ENCODE results near the gene GPC3. TPM values are rescaled to one million over a fixed set of nuclear protein-coding genes. Genes with fewer than 3 reads are reported as not detected.

GPC3 gene
- total RNA-seq, 6 experiments from 2014 or later: not detected

DNA sequence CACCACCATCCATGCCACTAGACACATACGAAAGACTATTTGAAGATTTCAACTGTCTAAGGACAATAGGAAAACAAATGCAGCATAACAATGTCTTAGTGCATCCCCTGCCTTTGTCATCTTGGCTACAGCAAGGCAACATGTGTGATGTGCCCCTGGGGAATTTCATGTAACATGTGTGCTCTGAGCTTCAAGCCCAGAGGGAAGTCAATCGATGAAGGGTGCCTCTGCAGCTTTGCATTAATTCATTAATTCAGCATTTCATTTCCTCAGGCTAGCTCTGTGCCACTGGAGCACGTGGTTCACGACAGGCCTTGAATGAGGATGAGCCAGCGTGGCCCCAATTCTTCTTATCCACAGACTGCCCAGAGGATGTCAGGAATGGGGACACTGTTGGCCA lies 316.2 kb downstream of the GPC3 start:
- H3K4me3 Mint-ChIP-seq: no peak overlapping the region
- TF ChIP-seq, protein P1, sequence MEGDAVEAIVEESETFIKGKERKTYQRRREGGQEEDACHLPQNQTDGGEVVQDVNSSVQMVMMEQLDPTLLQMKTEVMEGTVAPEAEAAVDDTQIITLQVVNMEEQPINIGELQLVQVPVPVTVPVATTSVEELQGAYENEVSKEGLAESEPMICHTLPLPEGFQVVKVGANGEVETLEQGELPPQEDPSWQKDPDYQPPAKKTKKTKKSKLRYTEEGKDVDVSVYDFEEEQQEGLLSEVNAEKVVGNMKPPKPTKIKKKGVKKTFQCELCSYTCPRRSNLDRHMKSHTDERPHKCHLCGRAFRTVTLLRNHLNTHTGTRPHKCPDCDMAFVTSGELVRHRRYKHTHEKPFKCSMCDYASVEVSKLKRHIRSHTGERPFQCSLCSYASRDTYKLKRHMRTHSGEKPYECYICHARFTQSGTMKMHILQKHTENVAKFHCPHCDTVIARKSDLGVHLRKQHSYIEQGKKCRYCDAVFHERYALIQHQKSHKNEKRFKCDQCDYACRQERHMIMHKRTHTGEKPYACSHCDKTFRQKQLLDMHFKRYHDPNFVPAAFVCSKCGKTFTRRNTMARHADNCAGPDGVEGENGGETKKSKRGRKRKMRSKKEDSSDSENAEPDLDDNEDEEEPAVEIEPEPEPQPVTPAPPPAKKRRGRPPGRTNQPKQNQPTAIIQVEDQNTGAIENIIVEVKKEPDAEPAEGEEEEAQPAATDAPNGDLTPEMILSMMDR (IDR thresholded peaks at IDR 0.05): no peak
- no peaks in the 10 kb centered on the region for H3K9me3 Mint-ChIP-seq
- H3K36me3 Mint-ChIP-seq (ENCODE audit: low read depth): no peaks in the 10 kb centered on the region
- H3K4me1 Mint-ChIP-seq (ENCODE audit: low read depth): no peaks in the 10 kb centered on the region
- H3K27me3 Mint-ChIP-seq (ENCODE audit: insufficient read depth): no peaks in the 10 kb centered on the region; the same call in 1 of the 2 replicates
- no peak for DNase-seq
- H3K27ac Mint-ChIP-seq: no peak overlapping the region

- Mint-ChIP-seq H3K27ac (no peak overlapping the region), H3K36me3 (ENCODE audit: low read depth) (no peaks in the 10 kb centered on the region), H3K4me3 (no peak overlapping the region), H3K9me3 (no peaks in the 10 kb centered on the region), H3K4me1 (ENCODE audit: low read depth) (no peaks in the 10 kb centered on the region), H3K27me3 (ENCODE audit: insufficient read depth) (no peaks in the 10 kb centered on the region; the same call in 1 of the 2 replicates)
- TF ChIP-seq, protein P1 (IDR thresholded peaks at IDR 0.05): no peak
- no peak for DNase-seq
Measured at GRCh38 chrX:133668225-133668931, 317.0 kb downstream of the GPC3 start.

- H3K9me3 Mint-ChIP-seq: no peaks in the 10 kb centered on the region
- no peak overlapping the region for H3K4me3 Mint-ChIP-seq
- H3K27ac Mint-ChIP-seq: no peak overlapping the region
- H3K27me3 Mint-ChIP-seq (ENCODE audit: insufficient read depth): no peaks in the 10 kb centered on the region; the same call in 1 of the 2 replicates
- no peaks in the 10 kb centered on the region for H3K4me1 Mint-ChIP-seq (ENCODE audit: low read depth)
- DNase-seq: no peak
- TF ChIP-seq, protein P1 (IDR thresholded peaks at IDR 0.05): no peak
- no peaks in the 10 kb centered on the region for H3K36me3 Mint-ChIP-seq (ENCODE audit: low read depth)
Measured at GRCh38 chrX:133666256-133666655, 319.1 kb downstream of the GPC3 start.

DNA sequence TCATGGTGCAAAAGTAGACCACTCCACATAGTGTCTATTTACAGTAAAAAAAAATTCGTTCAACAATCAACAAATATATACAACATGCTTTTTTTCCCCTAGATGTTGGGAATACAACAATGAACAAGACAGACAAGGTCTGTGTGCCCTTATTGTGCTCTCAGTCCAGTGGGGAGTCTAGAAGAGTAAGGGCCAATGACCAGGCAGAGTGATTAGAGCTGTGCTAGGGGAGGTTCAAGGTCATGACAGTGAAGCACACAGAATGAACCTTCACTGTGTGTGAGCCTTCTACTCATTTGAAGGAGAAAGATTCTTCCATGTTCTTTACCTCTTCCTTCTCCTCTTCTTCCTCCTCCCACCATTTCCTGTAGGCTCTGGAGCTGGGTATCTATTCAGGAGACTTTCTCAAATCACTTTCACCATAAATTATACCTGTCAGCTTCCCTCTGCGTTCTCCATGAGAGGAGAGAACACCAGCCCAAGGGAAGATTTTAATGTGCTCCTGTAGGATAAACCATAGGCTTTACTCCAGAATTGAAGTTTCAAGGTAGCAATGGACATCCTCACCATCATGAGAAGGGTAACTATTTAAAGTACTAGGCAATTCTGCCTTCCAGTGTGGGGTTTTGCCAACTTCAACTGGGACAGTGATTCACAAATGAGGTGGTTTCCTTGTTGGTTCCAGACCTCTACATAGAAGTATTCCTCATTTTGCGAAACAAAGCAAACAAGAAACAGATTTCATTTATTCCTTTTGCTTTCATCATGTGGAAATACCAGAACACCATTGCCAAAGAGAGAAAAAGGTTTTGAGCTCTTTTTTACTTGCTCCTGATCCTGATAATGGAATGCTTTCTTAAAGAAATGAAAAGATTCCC lies 323.2 kb downstream of the GPC3 start:
- H3K27me3 Mint-ChIP-seq (ENCODE audit: insufficient read depth): no peaks in the 10 kb centered on the region

DNA sequence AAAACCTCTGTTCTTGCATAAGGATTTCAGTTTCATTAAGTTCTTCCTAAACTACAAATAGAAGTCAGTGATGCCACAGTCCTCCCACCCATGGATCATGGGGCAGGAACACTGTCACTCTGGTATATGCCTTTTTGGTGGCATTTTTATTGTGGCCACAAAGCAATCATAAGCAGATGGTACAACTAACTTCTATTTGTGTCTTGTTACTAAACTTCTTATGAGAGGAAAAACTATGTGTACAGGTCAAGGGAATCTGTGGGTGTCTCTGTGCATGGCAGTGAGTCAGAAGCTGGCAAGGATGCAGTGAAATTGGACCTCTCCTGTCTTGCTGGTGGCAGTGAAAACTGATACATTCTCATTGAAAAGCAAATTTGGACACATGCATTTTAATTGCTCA lies 325.1 kb downstream of the GPC3 start:
- Mint-ChIP-seq H3K9me3 (peaks cover 4% of the 10 kb centered on the region), H3K36me3 (ENCODE audit: low read depth) (no peaks in the 10 kb centered on the region), H3K27ac (no peak overlapping the region), H3K4me3 (no peak overlapping the region), H3K27me3 (ENCODE audit: insufficient read depth) (no peaks in the 10 kb centered on the region), H3K4me1 (ENCODE audit: low read depth) (no peaks in the 10 kb centered on the region)
- DNase-seq: no peak
- TF ChIP-seq, protein P1 (IDR thresholded peaks at IDR 0.05): no peak

More for the DNA sequence above, 323.2 kb downstream of the GPC3 start:
- H3K27ac Mint-ChIP-seq: no peak overlapping the region
- H3K9me3 Mint-ChIP-seq: peaks cover 4% of the 10 kb centered on the region; the same call in 1 of the 2 replicates
- H3K36me3 Mint-ChIP-seq (ENCODE audit: low read depth): no peaks in the 10 kb centered on the region
- TF ChIP-seq, protein P1 (IDR thresholded peaks at IDR 0.05): no peak
- no peaks in the 10 kb centered on the region for H3K4me1 Mint-ChIP-seq (ENCODE audit: low read depth)
- no peak overlapping the region for H3K4me3 Mint-ChIP-seq
- no peak for DNase-seq
